Central memory CD8-positive, alpha-beta T cell (primary cell): Measurements from ENCODE around the gene OR51G1.

Experiments used
- ATAC-seq: fragments of 150-1000 bp; cut with Tn5 transposase; replicated peaks from 2 replicates; pipeline ENCODE4 v1.10.0; 2022; ENCODE audit warnings: mild to moderate bottlenecking, moderate FRiP score, moderate number of reproducible peaks; ENCODE audit not compliant: poor library complexity, severe bottlenecking; ENCODE audit errors: extremely low read depth
- DNase-seq, 2 donors: peaks; one replicate each; pipeline ENCODE4 v3.0.0; 2021; ENCODE audit warnings: low spot score in 2 of 2
- H3K27ac Mint-ChIP-seq: one replicate; pipeline ENCODE4 v1.8.0; 2022; ENCODE audit warnings: low read depth, mild to moderate bottlenecking, moderate library complexity, mixed read lengths
- H3K27me3 Mint-ChIP-seq: one replicate; pipeline ENCODE4 v1.8.0; 2022; ENCODE audit warnings: mixed read lengths
- H3K36me3 Mint-ChIP-seq: one replicate; pipeline ENCODE4 v1.8.0; 2022; ENCODE audit warnings: mild to moderate bottlenecking, moderate library complexity, mixed read lengths; ENCODE audit not compliant: insufficient read depth
- H3K4me1 Mint-ChIP-seq: one replicate; pipeline ENCODE4 v1.8.0; 2022; ENCODE audit warnings: mixed read lengths
- H3K4me3 Mint-ChIP-seq: one replicate; pipeline ENCODE4 v1.8.0; 2022; ENCODE audit warnings: mild to moderate bottlenecking, moderate library complexity, mixed read lengths
- H3K9me3 Mint-ChIP-seq: one replicate; pipeline ENCODE4 v1.8.0; 2022; ENCODE audit warnings: mixed read lengths

OR51G1 gene

GRCh38 chr11:4891996-4892640 is 32.0 kb downstream of the OR51G1 start:
- no peak for DNase-seq
- no peak for ATAC-seq

GRCh38 chr11:4890279-4890678 is 33.9 kb downstream of the OR51G1 start:
- ATAC-seq (no peak), DNase-seq (no peak)
- Mint-ChIP-seq H3K4me3 (no peak overlapping the region), H3K27ac (no peak overlapping the region), H3K36me3 (peaks cover 2% of the 10 kb centered on the region), H3K4me1 (no peaks in the 10 kb centered on the region), H3K9me3 (peaks cover 6% of the 10 kb centered on the region), H3K27me3 (peaks cover 11% of the 10 kb centered on the region)

More at GRCh38 chr11:4891996-4892640, 32.0 kb downstream of the OR51G1 start:
- Mint-ChIP-seq H3K4me1 (no peaks in the 10 kb centered on the region), H3K27ac (no peak overlapping the region), H3K4me3 (no peak overlapping the region), H3K27me3 (peaks cover 11% of the 10 kb centered on the region), H3K36me3 (no peaks in the 10 kb centered on the region), H3K9me3 (peaks cover 6% of the 10 kb centered on the region)

- H3K4me1 Mint-ChIP-seq: no peaks in the 10 kb centered on the region
- no peak overlapping the region for H3K27ac Mint-ChIP-seq
Measured at GRCh38 chr11:4887591-4887990, 36.5 kb downstream of the OR51G1 start.

GRCh38 chr11:4886186-4886585 is 38.0 kb downstream of the OR51G1 start:
- Mint-ChIP-seq H3K27ac (no peak overlapping the region), H3K36me3 (peaks cover 2% of the 10 kb centered on the region), H3K4me1 (no peaks in the 10 kb centered on the region), H3K4me3 (no peak overlapping the region), H3K9me3 (peaks cover 6% of the 10 kb centered on the region), H3K27me3 (peaks cover 11% of the 10 kb centered on the region)
- ATAC-seq (no peak), DNase-seq (no peak)

More at GRCh38 chr11:4887591-4887990, 36.5 kb downstream of the OR51G1 start:
- H3K9me3 Mint-ChIP-seq: peaks cover 6% of the 10 kb centered on the region
- peaks cover 11% of the 10 kb centered on the region for H3K27me3 Mint-ChIP-seq
- ATAC-seq (no peak), DNase-seq (no peak)
- no peak overlapping the region for H3K4me3 Mint-ChIP-seq
- H3K36me3 Mint-ChIP-seq: peaks cover 2% of the 10 kb centered on the region

- no peak for DNase-seq
- Mint-ChIP-seq H3K4me1 (no peaks in the 10 kb centered on the region), H3K27ac (no peak overlapping the region), H3K27me3 (peaks cover 1% of the 10 kb centered on the region), H3K9me3 (no peaks in the 10 kb centered on the region), H3K4me3 (no peak overlapping the region), H3K36me3 (peaks cover 2% of the 10 kb centered on the region)
- ATAC-seq: no peak
Measured at GRCh38 chr11:4884361-4884760, 39.8 kb downstream of the OR51G1 start.

GRCh38 chr11:4882543-4882942 is 41.6 kb downstream of the OR51G1 start:
- no peak for DNase-seq
- Mint-ChIP-seq H3K27me3 (no peaks in the 10 kb centered on the region), H3K4me1 (no peaks in the 10 kb centered on the region), H3K36me3 (peaks cover 2% of the 10 kb centered on the region), H3K4me3 (no peak overlapping the region), H3K27ac (no peak overlapping the region), H3K9me3 (no peaks in the 10 kb centered on the region)
- no peak for ATAC-seq

- no peak within 1 kb of the TSS for H3K27ac Mint-ChIP-seq
- H3K27me3 Mint-ChIP-seq: no peaks in the 10 kb centered on the region
- H3K9me3 Mint-ChIP-seq: no peaks in the 10 kb centered on the region
- no peak for DNase-seq
- peaks cover 2% of the 10 kb centered on the region for H3K36me3 Mint-ChIP-seq
- no peak for ATAC-seq
- H3K4me3 Mint-ChIP-seq: no peak within 1 kb of the TSS
- H3K4me1 Mint-ChIP-seq: no peaks in the 10 kb centered on the region
Measured at GRCh38 chr11:4881860-4882500, 42.2 kb downstream of the OR51G1 start, which contains the start of gene OR51T1. Gene OR51T1 (plus strand): TSS chr11:4881900. CDS start chr11:4881900, 0 bp downstream.

- ATAC-seq (no peak), DNase-seq (no peak)
- H3K27ac Mint-ChIP-seq: no peak overlapping the region
- H3K4me3 Mint-ChIP-seq: no peak overlapping the region
- no peaks in the 10 kb centered on the region for H3K4me1 Mint-ChIP-seq
- H3K36me3 Mint-ChIP-seq: peaks cover 2% of the 10 kb centered on the region
- no peaks in the 10 kb centered on the region for H3K9me3 Mint-ChIP-seq
- H3K27me3 Mint-ChIP-seq: no peaks in the 10 kb centered on the region
Measured at GRCh38 chr11:4881188-4881587, 43.0 kb downstream of the OR51G1 start.
